A673 (cell line): ENCODE data around the gene MMADHC.

Experiments used
- EZH2 ChIP-seq: fragments of 200-600 bp; sonication (generic); IDR thresholded peaks from 2 replicates; pipeline ENCODE4 v1.6.1; 2017; ENCODE audit warnings: borderline replicate concordance, low read depth, mild to moderate bottlenecking, mixed read lengths, antibody characterized with exemption, low read length; ENCODE audit not compliant: poor library complexity, severe bottlenecking
- TF ChIP-seq, protein P1 (sequence below): fragments of 300-800, 200-600 bp; sonication (generic); conservative IDR thresholded peaks from 2 replicates; pipeline ENCODE4 v1.5.1; 2017; ENCODE audit warnings: low read depth, mild to moderate bottlenecking, antibody characterized with exemption, low read length, moderate library complexity, mixed read lengths

DNA sequence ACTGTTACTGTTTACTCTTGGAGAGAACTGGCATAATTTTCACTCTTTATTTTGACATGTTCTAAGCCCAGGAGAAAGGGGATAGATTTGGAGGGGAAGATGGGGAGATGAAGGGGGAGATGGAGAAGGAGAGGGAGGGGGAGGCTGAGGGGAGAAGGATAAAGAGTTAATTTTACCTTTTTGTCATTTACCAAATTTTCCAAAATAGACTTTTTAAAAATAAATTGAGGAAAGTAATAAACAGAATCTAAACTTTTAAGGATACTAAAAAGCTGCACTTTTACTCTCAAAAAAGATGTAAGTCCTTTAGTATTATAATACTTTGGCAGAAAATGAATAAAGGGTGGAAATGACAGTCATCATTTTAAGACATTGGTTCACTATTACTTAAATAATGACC, 12.3 kb downstream of the MMADHC start:
- TF ChIP-seq, protein P1, sequence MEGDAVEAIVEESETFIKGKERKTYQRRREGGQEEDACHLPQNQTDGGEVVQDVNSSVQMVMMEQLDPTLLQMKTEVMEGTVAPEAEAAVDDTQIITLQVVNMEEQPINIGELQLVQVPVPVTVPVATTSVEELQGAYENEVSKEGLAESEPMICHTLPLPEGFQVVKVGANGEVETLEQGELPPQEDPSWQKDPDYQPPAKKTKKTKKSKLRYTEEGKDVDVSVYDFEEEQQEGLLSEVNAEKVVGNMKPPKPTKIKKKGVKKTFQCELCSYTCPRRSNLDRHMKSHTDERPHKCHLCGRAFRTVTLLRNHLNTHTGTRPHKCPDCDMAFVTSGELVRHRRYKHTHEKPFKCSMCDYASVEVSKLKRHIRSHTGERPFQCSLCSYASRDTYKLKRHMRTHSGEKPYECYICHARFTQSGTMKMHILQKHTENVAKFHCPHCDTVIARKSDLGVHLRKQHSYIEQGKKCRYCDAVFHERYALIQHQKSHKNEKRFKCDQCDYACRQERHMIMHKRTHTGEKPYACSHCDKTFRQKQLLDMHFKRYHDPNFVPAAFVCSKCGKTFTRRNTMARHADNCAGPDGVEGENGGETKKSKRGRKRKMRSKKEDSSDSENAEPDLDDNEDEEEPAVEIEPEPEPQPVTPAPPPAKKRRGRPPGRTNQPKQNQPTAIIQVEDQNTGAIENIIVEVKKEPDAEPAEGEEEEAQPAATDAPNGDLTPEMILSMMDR = no peak
- TF ChIP-seq EZH2 = no peak
